Measurements from ENCODE around the gene CPNE8.

The CPNE8 gene

DNA sequence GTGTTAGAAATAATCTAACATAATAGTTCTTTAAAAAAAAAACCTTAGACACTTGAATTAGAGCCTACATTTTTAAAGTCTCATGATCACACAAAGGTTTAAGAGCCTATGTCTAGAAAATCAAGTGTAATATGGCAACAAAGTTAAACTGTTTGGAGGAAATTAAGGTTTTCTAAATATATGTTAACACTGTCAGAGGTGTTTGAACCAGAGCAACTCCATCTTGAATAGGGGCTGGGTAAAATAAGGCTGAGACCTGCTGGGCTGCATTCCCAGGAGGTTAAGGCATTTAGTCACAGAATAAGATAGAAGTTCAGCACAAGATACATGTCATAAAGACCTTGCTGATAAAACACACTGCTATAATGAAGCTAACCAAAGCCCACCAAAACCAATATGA is 12.4 kb downstream of the CPNE8 start:
- DNase-seq, result no peak

DNA sequence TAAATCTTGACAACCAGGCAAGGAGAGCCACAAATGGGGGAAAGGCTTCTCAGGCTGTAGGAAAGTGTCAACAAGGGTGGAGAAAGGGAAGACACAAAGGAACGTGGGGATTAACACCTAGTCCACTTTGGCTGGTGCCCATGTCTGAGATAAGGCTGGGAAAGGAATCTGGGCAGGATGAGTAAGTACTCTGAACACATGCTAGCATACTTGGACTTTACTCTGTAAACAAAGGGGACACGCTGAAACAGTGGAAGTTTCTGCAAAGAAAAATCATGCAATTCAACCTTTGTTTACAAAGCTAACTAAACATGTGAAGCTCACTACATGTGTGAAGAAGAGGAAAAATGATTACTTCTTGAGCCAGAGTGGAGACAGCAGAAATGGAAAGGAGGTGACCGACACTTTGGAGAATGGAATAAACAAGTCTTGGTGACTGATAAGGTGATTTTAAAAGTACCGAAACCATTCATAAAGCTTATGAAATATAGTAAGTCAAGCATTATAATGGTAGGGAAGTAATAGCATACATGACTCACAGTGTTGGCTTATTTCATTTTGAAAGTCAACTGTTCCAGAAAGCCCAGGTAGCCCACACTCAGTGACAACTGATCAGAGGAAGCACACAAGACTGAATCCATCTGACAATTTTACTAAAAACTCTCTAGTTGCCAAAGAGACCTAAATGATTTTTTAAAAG is 13.2 kb downstream of the CPNE8 start:
- no peak for DNase-seq

DNA sequence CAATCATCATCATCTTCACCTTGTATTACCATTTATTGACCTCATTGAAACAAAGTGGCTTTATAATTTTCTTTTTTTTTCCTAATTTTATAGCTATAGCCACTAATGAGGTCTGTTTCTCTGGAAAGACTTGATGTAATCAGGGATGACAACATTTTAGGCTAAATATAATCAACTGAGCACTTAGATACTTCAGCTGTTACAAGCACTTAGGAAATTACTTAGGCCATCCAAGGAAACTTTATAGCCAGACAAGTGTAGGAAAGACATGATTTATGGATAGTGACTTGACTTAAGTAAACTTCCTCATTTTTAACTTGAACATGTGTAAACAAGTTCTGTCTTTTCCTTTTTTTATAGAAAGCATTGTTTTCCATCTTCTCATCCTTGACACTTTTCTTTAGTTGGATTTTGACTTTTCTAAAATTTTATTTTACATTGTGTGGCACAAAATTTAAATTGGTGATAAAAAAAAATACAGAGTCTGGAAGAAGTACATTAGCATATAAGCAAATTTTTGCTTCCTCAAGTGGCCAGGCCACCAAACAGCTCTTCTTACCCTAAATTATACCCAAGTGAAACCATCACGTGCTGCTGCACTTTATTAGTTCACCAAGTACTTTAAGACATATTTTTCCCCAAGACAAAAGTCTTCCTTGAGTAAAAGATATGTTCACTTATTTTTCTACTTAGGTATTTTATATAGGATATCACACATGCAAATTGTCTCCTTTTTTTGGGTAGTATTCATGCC is 15.1 kb downstream of the CPNE8 start:
- DNase-seq, result no peak

DNA sequence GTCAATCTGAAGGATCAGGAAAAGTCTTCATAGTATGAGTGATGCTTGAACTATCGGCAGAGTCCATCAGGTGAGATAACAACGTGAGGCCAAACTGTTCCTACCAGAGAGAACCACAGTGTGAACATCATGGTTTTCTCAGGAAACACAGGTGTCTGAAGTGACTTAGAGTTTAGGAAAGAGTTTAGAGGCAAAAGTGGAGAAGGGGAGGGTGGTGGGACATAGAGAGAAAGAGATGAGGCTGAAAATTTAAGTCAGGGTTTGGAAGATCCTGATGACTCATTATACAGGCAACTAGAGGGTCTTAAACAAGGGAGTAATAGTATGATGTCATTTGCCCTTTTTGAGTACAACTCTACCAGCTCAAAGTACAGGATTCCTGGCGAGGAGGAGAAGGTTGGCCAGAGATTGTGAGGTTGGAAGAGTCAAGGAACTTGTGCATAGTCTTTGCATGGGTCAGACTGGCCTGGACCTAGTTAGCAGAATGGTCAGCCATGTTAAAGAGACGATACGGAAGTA is 16.0 kb downstream of the CPNE8 start:
- no peak for DNase-seq

DNA sequence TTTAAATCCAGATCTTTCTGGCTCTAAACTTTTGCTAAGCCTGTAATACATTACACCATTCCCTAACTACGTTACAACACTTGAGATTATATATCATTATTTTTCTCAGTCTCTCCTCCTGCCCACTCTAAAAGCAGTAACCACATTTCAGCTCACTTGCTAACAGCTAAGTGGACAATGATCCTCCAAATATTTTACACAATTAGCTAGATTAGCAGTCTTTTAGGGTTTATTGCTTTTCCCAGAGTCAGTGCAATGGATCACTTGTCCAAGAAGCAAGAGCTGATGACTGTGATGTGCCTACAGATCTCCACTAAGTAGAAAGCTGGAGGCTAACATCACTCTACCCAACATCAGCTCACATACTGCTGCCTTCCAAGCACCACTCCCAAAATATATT is 17.6 kb downstream of the CPNE8 start:
- DNase-seq, result no peak

DNA sequence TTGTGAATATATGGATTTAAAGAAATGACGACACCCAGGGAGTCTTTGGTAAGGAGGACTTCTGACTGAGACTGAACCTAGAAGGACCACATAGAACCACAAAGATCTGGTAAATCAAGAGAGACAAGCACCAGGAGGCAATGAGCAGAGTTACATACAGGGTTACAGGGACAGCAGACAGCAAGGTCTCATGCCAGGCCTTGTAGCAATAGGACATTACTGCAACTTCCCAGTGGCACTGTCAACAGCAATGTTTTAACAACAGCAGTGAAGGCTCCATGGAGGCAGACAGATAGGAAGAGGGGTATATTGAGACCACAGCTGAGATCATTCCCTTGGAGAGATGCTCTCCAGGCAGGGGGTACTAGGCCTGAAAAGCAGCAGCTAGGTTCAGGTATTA is 18.5 kb downstream of the CPNE8 start:
- no peak for DNase-seq

DNA sequence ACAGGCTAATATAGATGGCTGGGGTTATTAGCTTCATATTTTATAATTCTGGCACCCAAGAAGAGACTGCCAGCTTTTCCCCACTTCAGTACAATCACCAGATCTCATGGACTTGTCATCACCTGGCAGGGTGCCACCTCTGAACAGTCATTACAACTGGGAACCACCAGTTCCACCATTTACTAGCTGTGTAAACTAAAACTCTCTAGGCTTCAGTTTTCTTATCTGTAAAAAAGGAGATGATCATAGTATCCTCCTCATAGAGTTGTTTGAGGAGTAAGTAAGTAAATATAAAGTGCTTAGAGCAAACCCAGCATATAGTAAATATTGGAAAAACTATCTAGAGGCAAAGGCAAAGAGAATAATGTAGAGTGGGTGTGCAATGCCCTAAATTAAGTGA is 19.3 kb downstream of the CPNE8 start:
- DNase-seq, result no peak

DNA sequence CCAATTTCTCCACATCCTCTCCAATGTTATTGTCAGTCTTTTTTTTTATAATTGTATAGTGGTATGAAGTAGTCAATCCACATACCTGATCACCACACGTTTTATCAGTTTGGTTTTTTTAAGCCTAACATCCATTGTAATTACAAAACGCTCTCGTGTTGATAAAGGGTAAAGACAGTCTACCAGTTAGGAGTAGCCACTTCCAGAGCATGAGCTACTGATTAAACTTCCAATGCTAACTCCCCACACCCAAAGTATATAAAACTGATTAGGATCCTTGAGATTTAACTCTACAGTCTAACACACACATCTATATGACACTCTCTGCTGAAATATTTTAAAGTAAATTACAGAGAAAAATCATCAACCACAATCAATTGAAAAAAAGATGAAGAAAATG is 20.7 kb downstream of the CPNE8 start:
- DNase-seq, result no peak

DNA sequence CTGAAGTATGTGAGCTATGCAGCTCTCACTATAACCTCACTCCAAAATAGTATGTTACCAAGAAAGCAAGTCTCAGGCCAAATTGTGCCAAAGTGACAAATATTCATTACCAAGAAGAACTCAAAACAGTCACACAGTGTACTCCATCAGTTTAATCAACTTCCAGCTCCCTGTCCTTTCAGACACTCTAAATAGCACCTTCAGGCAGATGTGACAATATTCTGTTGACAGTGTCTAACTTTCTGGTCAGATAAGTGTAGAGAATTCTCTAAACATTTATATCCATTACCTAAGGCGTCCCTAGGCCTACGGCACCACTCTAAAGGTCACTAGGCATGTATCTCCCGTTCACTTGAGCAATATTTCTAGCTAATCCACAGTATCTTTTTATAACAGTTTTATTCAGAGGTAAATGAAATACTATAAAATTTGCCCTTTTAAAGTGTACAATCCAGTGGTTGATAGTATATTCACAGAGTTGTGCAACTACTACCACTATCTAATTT is 21.7 kb downstream of the CPNE8 start:
- no peak for DNase-seq

DNA sequence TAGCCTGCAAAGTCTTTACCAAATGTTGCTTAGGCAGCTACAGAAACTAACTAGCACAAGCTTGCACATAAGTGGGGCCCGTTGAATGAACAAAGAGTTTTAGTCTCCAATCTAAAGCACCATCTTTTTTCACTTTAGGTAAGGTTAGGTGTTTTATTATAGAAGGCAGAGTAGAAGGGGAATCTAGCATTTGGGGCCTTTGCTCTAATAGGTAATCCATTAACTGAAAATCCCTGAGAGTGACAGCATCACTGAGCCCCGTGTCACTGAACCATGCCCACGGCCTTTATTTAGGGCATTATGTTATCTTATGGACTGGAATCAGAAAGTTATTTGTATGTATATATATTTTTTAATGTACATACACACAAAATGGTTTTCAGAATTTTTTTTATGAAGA is 25.1 kb downstream of the CPNE8 start:
- no peak for DNase-seq

DNA sequence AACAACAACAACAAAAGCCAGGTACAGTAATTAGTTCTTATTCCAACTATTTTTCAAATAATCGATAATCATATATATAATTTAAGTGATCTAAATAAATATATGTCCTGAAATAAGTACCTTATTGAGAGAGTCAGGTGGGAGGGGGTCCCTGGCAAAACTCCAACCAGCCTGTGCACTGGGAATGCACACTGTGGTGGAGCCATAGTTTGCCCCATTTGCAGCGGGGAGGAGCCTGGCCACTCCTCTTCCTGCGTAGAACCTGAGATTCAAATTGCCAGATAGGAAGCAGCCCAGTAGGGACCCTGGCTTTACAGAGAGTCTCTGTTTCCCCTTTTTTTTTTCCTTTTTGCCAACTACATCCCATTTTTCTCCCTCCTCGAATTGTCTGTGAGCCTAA is 26.4 kb downstream of the CPNE8 start:
- no peak for DNase-seq

DNA sequence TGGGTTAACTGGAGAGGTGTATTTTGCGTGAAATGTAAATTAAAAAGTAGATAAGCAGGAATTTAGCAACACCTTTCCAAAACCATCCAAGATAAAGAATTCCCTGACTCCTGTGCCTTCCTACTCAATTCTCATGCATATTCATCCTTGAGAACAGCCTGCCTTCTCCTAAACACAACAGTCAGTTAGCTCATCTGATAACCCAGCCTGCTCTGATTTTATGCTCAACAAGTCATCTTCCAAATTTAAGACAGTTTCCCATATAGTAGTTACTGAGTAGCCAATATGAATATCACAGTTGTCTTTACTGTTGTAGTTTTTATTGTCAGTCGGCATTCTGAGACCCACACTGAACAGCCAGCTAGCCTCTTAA is 27.1 kb downstream of the CPNE8 start:
- DNase-seq, result no peak

DNA sequence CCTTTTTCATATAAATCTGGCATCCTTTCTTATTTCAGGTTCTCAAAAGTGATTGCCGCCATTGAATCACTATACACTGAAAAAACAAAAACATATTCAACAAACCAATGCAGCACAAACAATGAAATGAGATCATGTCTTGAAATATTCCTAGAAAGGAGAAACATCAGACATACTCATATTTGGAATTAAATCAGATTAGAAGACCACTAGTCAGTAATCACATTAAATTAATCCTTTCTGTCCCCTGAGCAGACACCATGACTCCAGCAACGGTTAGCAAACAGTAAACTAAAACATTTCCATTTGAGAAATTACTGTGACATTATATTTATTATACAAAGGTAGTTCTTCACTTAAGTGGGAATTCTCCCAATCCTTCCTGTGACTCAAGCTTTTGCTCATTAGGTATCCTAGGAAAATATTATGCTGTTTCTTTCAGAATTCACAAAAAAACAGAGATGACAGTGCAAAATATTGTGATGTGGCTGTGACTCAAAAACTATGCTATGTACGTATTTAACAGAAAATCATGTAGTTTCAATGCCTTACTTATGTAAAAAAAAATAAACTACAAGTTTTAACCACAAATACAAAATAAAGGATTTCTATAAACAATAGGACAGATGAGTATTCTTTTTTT is 29.7 kb downstream of the CPNE8 start:
- DNase-seq, result no peak

DNA sequence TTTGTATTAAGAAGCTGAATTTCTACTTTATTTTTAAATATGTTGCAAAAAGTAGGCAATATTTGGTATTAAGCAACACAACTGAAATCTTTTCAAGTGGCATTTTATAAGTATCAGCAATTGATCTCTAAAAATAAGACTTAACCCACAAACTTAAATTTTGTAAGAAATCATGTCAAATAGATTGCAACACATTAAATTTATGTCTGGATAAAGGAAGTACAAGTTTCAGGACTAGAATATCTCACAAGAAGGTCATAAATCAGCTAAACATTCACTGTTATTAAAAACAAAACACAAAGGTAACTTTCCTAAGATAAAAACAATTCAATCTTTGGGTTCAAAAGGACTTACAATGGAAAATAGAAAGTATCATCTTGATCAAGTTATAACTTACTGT is 32.8 kb downstream of the CPNE8 start:
- DNase-seq, result no peak

DNA sequence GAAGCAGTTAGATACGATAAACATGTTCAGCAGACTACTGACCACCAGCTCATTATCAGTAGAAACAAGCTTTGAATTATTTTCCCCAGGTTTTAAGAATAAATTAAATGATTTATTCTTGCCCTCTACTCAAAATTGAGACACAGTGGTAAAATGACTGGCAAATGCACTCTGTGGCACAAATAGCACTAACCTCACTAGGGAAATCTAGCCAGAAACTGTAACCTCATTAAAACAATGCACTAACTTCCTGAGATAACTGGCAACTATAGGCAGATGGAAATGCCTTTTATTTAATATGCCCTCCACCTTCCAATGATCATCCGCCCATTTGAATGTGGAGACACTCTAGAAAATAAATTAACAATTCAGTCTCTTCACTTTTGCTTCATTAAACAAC is 33.2 kb downstream of the CPNE8 start:
- no peak for DNase-seq

DNA sequence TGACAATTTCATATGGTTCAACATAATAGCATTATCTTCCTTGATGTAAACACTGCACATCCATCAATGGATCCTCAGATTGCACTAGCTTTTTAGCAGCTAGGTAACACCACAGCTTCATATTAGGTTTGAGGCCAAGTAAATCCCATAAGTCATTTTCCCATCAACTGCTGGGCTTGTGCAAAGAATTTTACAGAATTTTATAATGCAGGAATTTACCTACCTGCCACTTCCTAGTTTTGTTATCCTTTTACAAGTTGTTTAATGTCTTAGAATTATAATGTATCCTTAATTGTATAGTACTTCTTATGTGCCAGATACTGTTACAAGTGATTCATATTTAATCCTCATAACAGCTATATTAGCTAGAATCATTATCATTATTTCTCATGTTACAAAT is 36.4 kb downstream of the CPNE8 start:
- no peak for DNase-seq

DNA sequence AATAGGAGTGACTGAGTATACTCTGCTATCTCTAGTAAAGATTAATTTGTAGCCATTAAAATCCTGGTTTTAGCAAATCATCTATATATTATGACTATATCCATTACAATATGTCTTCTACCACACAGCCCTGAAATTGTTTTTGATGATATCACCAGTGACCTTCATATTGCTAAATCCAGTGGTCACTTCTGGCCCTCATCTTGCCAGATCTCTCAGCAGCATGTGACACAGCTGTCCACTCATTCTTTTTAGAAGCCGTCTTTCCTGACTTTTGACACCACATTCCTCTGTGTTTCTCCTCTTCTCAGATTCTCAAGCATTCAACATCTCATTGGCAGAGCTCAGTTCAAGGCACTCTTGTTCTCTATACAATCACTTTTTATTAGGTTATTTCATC is 54.9 kb downstream of the CPNE8 start:
- DNase-seq, result no peak

DNA sequence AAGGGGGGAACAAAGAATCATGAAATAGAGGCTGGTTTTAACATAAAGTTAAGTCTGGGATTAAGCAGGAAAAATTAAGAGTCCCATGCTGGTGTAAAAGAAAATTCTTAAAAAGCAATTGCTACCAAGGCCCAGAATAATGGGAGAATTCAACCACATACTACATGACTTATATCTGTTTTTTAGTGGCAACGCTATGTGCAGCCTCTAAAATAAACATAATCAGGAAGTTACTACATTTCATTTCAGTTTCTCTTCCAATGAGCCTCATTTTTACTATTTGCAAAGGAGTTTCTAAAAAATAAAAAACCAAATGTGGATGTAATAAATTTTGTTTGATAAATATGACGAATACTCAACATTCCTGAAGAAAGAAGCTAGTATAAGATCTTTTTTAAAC is 58.1 kb downstream of the CPNE8 start:
- DNase-seq, result no peak

DNA sequence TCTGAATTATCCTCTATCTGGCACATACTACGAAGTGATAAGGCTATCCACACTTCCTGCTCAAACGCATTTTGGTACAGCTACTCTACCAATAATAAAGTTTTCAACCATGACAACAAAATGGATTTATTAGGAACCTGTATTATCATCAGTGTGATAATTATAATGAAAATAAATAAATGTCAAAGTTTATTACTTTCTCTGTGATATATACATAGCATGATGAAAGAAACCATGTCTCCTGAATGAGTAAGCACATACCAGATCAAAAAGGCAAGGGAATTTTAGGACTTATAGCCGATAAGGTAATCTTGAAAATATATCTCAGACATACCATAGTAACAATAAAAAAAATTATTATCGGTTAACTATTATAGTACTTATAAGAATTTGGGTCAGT is 61.1 kb downstream of the CPNE8 start:
- no peak for DNase-seq

DNA sequence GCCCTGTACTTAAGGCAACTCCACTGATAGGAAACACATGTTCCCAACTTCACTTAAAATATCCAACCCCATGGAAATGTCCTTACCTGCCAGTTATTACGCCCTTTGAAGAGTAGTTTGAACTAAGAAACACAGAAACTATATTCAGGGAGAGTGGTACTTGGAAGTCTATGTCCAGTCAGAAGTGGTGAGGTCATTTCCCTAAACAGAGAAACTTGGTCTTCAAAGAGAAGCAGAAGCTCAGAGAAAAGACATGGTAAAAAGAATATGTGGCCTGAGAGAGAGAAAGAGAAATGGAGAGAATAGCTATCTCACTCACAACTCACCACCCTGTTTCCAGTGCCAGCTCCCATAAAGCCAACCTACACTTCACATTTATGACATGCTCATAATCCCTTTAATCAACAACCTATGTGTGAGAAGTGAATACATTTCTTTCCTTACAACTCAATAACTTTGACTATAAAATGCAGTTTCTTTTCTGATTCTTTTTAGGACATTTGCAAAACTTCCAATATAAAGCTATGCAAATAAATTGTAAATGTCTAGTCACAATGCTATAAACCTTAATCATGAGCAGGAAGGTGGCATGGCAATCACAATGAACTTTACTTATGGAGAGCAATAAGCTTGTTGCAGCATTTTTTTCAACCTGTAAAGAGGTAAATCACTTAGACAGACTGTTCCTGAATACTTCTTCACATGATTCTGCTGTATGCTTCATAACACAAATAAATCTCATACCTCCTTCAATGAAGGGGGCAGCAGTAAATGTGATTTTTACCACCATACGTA is 67.1 kb downstream of the CPNE8 start:
- DNase-seq, result no peak

DNA sequence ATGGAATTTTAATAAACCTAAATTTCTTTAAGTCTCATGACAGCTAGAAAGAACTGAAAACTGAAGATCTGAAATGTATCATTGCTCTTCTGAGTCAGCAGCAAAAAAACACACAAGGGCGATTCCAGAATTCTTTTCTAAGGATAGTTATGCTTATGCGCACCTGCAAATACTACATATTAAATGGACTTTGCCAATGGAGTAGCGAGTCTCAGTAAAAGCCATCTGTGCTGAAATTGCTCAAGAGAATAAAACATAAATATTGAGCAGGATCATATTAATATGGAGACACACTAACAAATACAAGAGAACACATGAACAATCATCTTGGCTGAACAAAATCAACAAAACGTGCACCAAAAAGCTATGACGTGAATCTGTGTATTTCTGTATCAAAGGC is 73.7 kb downstream of the CPNE8 start:
- DNase-seq, result no peak

DNA sequence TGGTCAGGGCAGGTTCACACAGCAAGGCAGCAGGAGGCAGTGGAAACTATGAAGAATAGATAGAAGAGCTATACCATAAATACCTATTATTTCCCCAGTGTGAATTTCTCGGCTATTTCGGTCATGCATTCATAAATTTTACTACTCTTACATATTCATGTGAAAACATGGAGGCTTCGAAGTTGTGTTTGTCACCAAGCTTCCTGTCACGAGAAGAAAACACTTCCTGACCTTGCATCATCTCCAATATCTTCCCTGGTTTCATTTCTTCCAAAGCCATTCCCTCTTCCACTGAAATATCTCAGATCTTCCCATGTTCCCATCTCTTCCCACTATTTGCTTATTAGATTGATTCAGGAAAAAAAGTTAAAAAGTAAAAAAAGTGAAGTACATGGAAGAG is 80.4 kb downstream of the CPNE8 start:
- no peak for DNase-seq

DNA sequence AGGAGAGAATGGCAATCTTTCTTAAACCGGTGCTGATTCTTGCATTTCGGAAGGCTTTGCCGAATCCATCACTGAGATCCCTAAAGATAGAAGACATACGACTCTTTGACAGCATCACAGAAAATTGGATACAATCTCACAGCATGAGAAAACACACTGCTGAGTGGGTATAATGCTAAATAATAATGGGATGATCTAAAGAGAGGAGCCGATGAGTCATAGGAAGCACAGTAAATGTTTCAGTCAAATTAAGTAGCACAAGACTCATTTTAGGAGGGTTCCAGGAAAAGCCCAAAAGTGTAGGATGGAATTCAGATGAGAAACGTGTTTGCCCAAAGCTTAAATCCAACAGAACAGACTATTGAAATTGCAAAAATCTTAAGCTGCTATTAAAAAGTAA is 81.7 kb downstream of the CPNE8 start:
- no peak for DNase-seq

Measured in activated gamma-delta T cell (primary cell).